NK-92 treated with Interleukin-12 subunit alpha and Interleukin-12 subunit beta, amount 100 ng/mL, for 24 hours (cell line): ENCODE data around the gene VIPR2.

ENCODE experiments used
- DNase-seq: peaks from one replicate; lab custom pipeline; 2025; lab: John Stamatoyannopoulos, UW

VIPR2 gene

DNA sequence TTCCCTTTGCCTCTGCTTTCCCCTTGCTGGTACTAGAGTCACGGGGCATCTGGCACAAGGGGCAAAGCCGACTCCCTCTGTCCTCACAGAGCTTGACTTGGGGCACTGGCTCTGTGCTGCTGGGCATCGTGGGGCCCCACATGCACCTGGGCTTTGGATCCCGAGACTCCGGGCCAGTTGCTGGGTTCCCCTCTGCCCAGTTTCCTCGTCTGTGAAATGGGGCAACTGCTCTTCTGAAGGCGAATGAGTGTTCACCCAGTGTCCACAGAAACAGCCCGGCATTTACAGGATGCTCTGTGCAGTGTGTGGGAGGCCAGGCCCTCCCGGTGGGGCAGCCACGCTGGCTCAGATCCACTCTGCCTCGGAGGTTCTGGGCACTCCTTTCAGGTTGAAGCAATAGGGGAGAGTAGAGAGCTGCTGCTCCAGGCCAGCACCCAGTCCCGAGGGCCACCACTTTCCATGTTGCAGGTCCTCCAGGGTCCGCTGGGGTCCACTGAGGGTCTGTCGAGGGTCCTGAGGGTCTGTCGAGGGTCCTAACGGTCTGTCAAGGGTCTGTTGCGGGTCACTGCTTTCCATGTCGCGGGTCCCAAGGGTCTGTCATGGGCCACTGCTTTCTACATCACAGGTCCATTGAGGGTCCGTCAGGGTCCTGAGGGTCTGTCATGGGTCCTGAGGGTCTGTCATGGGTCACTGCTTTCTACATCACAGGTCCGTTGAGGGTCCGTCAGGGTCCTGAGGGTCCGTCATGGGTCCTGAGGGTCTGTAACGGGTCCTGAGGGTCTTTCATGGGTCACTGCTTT, 103.6 kb downstream of the VIPR2 start:
- no peak for DNase-seq

DNA sequence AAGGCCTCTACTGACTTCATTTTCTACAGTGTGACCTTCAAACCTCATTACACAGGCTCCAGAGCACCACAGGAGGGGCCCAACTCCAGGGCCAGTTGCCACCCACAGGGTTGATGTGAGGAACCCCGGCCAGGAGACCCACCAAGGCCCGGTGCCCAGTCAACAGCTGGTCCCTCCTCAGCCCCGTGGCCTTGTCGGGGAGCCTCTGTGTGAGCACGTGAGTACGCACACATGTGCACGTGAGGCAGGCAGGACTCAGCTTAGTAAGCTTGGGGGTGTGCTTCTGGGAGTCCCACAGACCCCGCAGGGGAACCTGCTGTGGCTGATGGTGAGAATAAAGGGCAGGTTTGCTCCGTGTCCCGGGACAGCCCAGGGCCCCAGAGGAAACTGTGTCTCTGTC, 104.5 kb downstream of the VIPR2 start:
- no peak for DNase-seq

DNA sequence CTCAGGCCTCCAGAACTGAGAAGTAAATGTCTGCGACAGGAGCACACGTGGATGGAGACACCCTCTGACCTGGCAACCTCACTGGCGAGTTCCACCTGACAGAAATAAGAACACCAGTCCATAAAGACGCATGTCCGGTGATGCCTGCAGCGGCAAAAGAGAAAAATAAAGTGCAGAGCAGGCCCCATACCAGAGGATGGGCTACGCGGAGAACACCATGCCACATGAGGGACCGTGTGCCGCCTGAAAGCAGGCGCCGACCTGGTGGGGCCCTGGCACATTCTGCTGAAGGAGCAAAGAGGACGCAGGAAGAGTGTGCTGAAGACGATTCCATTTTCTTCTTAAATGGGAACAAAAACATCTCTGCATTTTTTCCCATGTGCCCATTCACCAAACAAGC, 105.0 kb downstream of the VIPR2 start:
- DNase-seq = no peak

DNA sequence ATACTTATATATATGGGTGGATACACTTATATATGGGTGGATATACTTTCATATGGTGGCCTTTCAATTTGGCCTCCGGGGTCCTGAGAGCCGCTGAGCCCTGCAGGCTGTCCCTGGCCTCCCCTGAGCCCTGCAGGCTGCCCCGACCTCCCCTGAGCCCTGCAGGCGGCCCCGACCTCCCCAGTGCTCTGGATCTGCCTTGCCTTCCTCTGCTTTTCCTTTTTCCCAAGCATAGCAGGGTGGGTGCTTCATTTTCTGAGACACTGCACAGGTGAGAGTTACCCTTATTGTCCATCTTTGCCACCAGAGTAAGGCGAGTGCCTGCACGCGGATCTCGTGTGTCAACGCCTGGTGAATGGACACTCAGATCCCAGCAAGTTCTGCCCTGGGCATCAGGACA, 106.6 kb downstream of the VIPR2 start:
- DNase-seq = no peak

DNA sequence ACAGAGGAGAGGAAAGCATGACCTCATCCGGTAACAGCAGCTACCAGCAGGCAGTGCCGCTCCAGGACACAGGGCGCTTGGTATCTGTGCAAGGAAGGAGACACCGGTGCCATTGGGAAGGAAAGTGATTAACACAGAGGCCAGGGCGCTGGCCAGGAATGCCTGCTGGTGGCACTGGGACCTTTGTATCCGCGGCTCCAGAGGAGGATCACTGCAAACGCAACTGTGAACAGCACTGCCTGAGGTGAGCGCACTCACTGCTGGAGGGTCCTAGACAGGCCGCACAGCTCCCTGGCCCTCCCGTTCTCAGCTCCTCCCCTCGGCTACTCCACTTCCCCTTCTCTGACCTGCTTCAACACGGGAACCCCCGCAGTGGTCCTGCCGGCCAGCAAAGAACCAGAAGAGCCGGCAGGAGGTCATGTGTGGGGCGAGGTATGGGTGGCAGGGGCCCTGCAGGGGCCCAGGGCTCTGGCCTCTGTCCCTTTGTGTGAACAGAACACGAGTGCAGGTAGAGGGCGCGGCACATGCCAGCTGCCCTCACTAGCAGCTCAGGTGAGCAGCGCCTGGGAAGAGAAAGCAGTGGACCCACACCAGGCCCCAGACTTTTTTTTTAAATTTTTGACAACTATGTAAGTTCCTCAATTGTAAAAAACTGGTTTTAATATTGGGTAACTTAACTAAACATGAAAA, 107.6 kb downstream of the VIPR2 start:
- no peak for DNase-seq

DNA sequence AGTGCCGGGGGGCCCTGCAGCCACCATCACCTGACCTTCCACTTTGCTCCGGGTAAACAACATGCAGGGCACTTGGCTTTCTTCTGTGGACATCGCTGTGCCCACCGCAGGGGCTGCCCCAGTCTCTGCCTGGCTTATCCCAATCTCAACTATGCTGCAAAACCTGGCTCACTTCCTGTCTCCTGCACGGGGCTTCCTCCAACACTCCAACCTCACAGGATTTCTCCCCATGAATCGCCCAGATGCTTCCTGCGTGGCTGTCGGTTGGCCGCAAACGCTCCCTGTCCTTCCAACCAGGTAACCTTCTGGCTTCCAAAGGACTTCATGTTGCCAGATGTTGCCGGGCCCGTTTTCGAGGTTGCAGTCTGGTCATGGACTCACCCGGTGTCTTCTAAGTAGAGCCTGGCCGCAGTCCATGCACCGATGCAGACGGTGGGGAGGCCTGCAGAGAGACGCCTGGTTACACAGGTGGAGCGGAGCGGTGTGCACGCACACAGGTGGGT, 109.0 kb downstream of the VIPR2 start:
- DNase-seq = no peak

DNA sequence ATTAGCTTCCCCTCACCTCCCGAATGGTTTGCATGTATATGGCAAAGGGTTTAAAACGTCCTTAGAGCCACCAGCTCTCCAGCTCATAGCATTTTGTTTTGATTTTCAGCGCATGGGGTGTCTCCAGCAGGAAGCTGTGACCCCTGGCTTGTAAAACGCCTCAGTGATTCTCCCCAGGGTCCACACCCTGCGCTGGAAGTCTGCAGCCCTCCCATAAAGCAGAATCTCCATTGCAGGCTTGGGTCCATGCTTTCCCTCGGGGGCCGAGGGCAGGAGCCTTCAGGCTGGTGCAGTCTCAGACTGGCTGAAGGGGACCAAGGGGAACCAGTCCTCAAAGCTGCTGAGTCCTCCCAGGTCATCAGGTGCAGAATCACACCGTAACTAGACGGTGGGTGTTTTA, 109.7 kb downstream of the VIPR2 start:
- DNase-seq = no peak

DNA sequence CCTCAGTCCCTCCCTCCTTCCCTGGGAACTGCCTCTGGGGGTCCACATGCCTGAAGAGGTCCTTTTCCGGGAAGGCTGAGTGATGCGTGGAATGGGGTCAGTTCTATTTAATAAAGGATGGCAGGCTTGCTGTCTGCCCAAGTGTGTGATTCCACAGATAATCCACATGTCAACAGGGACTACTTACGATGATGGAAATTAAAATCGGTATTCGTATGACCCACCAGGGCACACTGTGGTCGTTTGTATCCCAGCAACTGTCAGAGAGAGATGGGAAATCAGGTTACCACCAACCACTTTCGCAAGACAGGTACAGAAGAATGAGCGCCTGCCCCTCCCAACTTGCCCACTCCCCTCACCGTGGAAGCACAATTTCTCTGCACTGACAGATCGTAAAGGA, 110.3 kb downstream of the VIPR2 start:
- no peak for DNase-seq

DNA sequence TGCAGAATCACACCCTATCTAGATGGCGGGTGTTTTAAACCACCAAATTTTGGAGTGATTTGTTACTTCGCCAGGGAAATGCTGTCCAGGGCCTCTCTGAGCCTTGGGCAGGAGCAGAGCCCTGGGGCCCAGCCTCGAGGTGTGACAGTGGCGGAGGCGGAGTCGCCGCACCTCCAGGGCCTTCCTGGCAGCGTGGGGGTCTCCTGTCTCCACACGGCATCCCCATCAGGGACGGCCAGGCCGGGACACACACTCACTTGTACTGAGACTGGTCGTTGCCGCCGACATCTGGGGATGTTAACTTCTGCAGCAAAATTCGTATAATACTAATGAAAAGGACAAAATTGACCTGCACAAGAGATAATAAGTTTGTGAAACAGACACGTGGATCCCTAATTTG, 110.7 kb downstream of the VIPR2 start:
- no peak for DNase-seq

DNA sequence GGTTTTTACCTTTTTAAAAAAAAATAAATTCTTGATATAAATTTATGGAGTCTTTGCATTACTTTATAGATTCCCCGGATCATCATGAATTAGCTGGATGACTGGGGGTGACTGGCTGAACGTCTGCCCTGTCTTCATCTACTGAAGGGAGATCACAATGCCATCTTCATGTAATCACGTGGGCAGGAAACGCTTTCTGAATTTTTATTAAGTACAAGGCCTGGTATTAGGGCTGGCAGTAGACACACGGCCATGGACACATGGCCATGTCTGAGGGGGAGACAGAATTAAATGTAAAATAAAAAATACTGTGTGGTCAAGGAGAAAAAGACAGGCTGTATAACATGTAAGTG, 111.2 kb downstream of the VIPR2 start:
- no peak for DNase-seq

DNA sequence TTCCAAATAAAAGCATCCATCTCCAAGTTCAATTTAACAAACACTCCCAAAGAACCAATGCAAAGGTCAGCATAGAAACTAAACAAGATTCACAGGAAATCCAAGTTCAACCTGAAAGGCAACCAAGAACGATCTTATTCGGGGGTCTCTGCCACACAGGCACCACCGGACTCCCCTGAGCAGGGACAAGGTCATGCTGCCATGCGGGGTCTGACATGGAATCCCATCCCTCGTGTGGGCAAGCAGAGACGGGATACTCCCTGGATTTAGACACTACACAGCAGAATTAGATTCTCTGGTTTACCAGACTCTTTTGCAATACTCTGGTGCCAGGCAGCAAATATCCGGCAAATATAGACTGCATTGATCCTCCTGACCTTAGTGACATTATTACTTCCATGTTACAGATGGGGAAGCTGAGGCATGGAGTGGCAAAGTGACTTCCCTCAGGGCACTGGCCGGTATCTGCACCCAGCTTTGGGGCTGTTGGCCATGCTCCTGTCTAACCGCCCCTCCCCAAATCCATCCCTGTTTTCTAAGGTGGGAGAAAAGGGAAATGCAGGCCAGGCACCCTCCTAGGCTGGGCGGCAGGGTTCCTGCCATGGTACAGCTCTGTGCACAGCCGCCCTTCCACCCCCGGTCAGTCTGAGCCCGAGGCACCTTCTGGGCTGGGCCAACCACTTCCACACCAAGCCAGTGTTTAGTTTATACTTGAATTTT, 111.8 kb downstream of the VIPR2 start:
- DNase-seq = no peak

DNA sequence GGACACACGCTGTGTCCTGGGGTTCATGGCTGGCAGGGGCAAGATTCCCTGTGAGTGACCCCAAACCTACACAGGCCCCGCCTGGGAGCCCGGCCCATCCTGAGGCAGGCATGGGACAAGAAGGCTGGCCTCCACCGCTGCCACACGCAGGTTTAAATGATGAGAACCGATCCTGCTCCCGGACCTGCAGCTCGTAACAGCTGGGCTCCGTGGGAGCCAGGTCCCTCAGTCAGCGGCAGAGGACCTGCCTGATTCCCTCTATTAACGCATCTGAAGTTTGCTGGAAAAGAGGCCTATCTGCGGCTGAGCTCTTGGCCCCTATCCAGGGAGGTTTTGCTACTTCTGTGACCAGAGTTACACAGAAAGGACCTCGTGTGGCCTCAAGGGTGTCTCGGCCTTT, 112.3 kb downstream of the VIPR2 start:
- DNase-seq = no peak

DNA sequence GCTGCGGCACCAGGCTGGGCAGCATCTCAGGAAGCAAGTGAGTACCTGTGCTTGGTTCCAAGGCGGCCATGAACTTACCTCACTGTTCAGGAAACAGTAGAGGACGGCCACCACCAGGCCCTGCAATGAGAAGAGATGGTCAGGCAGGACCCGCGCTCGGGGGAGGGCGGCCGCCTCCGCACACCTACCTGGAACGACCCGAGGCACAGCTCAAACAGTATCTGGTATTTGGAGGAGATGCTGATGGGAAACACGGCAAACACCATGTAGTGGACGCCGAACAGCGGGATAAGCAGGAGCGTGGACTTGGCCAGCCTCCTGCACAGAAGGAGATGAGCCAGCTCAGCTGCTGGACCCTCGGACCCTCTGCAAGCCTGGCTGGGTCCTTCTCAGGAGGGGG, 112.9 kb downstream of the VIPR2 start:
- no peak for DNase-seq

DNA sequence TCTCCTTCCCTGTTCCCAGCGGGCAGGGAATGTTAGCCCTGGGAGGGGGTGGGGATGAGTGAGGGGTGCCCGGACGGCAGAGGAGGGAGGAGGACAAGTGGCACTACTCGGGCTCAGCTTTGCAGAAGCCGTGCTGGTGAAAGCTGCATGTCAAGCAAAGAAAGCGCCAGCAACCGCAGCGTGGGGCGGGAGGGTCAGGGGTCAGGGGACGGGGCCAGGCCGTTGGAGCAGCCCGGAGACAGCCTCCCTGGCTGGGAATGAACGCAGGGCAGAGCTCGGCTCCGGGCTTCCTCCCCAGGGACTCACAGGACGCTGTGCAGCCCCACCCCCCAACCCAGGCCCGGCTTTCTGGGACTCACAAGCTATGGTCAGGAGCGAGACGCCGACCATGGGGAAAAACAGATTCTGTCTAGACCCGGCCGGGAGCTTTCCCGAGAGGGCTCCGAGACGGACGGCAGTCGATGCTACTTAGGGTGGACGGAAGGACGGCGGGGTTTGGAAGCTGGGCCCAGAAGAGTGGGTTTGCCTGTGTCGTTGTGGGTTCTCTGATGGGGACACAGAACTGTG, 113.4 kb downstream of the VIPR2 start:
- no peak for DNase-seq

DNA sequence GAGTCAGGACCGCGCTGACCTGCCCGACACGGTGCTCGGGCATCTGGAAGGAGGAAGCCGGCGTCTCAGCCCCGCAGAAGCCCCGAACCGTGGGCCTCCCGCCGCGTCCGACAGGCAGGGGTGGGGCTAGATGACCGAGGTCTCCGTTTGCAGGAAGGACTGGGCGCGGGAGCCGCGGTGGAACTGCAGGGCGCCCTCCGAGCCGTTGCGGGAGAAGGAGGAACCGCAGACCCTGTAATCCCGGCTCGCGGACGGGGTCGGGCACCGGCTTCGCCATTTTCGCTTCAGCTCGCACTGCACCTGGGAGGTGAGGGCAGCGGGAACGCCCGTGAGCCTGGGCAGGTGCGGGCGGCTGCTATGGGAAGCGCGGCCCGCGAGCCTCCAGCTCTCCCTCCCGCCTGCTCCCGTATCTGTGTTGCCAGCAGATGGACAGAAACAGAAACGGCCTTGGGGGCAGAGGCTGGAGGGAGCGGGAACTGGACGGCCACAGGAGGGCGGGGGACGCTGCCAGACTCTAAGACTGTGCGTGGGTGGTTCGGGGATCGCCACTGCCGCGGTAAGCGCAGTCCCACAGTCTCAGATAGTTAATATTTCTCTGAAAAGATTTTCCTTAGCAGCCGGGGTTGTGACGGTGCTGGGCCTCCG, 114.1 kb downstream of the VIPR2 start:
- no peak for DNase-seq

DNA sequence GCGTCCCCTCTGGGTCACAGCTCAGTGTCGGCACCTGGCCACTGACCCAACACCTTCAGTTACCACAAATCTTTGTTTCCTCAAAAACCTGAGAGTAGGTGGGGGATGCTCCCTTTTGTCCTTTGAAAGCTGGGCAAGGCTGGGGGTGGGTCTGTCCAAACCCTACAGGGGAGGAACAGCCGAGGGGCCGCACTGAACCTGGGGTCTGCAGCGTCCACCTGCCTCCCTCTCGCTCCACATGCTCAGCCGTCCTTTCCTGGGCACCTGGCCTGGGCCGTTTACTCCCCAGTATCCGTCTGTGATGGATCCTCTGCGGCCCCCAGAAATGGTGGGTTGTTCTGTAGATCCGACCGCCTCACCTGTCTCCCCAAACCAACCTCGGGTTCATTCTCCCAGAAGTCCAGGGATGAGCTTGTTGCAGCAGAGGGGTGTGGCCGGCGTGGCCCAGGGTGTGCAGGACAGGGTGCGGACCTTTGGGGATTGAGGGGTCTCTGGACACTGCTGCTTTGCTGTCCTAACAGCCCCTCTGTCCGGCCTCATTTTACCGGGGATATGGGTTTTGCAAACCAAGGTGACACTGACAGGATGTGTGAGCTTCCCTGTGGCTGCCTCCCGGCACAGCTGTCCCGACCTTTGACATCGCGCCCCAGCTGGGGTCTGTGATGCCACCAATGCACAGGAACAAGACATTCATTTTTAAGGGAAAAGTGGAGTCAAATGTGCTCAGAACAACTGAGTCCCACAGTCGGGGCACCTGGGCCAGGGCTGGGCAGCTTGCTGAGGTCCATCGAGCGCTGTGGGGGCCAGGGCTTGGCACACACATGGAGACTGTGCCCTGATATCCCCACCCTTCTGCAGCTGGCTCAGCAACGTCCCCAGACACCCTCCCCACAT, 115.9 kb downstream of the VIPR2 start:
- DNase-seq = no peak

DNA sequence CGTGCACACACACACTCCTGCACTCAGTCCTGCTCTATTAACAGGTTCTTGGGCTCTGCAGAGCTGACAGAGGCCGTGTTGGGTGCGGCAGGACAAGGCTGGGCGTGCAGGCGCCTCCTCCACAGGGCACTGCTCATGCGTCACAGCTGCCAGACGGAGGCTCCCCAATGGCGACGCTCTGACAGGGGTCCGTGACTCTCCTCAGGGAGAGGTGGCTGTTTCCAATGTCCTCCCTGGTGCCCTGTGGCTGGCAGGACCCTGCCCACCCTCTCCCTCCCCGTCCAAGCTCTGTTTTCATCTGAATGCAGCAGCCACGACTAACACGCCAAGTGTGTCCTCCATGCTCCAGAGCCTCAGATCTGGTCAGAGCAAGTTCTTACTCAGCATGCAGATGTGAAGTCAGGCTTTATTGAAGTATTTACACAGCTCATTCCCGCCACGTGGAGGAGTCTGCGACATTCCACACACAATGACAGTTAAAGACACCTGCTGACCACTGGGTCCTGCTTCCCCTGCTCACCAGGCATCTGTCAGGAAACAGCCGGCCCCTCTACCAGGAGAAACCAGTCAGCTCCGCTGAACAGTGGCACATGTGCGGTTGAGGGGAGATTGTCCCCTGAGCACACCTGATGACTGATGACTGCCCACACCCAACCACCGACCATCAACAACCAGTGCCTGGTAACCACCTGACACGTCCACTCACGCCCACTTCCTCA, 116.7 kb downstream of the VIPR2 start:
- no peak for DNase-seq

DNA sequence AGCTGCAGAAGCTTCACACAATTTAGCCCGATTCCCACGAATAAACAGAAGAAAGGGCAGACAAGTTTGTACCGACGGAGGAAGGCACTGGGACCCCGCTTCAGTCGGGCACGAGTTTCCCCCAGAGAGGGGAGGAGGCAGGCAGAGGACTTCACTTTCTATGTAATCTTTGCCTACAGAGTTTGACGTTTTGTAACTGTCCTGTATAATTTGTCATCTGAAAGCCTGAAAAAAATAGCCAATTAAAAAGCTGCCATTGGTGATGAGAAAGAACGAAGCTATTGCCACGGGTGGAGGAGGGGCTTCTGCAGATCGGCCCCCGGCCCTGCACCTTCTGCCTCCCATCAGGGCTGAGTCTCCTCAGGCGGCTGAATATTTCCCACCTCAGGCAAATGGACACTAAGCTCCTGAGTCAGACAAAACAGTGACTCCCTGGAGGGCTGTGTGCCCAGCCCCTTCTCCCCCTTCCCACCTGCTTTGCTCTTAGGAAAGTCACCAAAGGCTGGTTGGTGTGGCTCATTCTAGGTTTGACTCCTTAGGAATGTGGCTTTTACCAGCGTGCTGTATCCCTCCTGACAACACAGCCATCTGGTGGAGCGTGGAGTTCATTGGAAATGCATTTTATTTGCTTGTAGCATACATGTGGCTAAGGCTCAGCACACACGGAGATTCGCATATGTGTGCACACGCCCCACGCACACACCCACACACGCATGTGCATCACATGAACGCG, 117.4 kb downstream of the VIPR2 start:
- DNase-seq = no peak

DNA sequence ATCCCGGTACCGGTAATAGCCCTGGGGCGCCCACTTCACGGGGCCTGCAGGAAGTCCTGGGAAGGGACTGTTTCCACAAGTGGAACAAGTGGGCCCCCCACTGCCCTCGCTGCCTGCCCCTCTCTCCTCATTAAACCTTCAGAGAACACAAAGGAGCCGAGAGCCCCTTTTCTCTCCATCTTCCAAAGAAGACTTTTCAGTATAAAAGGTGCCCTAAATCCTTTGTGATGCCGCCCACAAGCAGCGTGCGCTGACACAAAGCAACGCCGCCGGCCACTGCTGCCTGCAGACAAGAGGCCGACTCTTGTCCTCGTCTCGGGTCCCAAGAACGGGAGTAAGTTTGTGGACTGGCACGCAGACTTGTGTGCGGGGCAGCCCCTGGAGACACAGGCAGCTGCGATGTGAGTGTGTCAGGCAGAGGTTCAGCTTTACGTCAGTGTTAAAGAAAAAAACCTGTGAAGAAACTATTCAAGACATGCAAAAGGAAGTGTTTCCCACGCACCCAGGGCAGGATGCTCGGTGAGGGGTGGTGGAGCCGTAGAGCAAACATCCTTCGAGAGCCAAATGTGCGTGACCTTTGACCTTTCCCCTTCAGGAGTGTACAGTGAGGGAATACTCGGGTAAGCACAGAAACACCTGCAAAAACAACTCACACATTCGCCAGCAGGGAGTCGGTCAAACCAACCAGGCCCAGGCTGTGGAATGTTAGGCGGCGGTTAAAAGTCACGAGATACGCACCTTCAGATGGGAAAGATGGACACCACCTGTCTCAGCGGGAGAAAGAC, 118.2 kb downstream of the VIPR2 start:
- no peak for DNase-seq
